SIG-M5 (cell line): ENCODE measurements around the gene GTF2IRD1.

ENCODE experiments used
- DNase-seq: peaks from one replicate; lab custom pipeline; 2025; lab: John Stamatoyannopoulos, UW

Gene GTF2IRD1

DNA sequence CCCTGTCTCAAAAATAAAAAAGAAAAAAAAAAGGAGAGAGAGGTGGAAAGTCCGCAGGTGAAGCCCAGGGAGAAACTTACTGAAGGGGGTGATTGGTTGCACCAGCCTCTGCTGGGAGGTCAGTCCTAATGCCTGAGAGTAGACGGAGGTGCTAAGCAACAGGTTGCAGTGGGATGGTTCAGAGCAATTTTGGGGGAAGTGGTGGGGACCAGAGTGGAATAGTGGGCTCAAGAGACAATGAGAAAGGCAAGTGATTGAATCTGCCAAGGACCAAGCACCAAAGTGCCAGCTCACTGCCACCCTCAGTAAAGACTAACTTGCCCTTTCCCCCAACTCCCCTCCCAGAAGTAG is 113.6 kb downstream of the GTF2IRD1 start:
- DNase-seq = no peak

DNA sequence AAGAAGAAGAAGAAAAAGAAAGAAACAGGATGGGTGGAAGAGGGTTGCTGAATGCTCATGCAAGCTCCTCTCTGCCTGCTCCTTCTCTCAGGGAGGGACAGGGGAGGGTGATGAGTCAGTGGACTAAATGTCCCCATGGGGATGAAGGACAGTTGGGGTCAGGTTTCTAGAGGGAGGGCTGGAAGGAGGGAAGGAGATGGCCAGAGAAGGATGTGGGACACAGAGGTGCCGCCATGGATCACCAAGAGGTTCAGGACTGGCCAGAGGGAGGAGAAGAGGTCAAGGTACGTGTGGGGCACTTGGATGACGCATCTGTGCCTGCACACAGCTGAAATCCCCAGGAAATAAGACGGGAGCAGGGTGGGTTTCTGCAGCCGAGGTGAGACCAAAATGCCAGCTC is 115.0 kb downstream of the GTF2IRD1 start:
- DNase-seq = no peak

DNA sequence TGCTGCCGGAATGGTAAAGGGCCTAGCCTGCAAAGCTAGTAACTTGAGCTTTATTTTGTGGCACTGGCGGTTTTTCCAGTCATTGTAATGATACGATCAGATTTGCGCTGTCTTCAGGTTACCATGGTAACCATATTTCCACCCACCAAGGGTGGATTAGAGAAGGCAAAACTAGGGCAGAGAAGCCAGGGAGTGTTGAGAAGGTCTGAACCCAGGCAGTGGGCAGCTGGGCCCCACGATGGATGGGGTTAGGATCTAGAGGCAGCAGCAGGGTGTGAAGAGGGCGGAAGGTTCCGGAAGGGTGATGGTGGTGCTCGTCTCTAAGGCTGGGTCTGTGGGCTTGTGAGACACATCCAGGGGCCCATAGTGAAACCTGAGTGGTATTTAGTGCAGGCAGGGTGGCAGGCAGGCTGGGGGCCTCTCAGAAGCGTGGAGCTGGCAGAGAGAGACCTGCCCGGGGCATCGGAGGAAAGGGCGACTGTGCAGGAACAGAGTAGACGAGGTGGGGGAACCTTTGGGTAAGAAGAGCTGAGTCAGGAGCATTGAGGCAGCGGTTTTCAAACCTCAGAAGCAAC is 115.9 kb downstream of the GTF2IRD1 start:
- no peak for DNase-seq

DNA sequence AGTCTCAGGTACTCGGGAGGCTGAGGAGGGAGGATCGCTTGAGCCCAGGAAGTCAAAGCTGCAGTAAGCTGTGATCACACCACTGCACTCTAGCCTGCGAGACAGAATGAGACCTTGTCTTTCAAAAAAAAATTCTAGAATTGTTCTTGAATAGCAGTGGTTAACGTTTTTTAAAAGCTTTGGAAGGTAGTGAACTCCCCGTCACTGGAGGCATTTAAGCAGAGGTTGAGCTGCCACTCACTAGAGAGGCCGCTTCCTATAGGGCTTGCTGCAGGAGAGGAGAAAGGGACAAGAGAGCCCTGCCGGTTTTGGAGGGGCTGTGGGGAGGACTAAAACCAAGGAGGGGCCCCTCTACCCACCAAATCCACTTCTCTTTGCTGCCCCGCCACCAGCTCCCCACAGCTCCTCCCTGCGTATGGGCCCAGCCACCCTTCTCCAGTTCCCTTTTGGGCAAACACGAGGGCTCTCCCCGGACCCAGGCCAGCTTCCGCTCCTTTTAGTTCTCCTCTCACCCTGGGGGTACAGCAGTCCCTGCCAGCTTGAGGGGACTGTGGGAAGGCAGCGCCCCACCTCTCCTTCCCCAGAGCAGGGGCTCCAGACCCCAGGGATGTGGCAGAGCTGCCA is 116.9 kb downstream of the GTF2IRD1 start:
- DNase-seq = no peak

DNA sequence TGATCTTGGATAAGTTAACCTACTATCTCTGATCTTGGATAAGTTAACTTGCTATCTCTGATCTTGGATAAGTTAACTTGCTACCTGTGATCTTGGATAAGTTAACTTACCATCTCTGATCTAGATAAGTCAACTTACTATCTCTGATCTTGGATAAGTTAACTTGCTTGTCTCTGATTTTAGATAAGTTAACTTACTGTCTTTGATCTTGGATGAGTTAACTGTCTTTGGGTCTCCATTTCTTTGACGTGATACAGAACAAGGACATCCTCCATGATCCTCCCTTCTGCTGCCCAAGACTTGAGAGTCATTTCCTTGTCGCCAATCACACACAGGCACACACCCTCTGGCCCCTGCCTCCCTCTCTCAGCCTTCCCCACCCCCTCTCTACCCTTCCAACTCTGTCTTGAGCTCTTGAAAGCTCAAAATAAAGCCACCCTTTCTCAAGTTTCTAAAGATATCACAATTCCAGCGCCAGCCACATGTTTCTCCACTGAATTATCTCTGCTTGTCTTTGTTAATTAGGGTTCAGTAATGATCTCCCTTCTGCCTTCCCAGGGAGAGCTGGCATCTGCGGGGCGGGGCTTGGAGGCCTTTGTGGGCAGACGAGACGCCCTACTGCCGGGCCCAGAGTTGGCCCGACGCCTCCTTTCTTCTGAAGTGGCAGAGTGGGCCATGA is 118.7 kb downstream of the GTF2IRD1 start:
- DNase-seq = no peak

DNA sequence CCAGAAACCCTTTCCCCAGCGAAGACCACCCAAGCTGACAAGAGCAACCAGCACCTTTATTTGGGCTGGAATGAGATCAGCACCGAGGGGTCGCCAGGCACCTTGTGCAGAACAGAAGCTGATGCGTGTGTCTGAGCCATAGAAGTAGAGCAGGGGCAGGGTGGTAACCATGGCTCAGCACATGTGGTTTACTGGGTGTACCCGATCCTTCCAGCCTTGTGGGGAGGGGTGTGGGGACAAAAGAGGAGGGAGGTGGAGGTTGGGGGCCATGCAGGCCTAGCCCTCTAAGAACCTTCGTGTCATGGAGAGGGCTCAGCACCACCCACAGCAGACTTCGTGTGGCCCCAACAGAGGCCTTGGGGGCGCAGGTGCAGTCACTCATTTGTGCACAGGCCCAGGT is 119.8 kb downstream of the GTF2IRD1 start:
- DNase-seq = no peak

- DNase-seq = no peak
Measured at GRCh38 chr7:74575083-74575784, 121.5 kb downstream of the GTF2IRD1 start.

GRCh38 chr7:74575811-74576210 is 122.1 kb downstream of the GTF2IRD1 start:
- DNase-seq = no peak

DNA sequence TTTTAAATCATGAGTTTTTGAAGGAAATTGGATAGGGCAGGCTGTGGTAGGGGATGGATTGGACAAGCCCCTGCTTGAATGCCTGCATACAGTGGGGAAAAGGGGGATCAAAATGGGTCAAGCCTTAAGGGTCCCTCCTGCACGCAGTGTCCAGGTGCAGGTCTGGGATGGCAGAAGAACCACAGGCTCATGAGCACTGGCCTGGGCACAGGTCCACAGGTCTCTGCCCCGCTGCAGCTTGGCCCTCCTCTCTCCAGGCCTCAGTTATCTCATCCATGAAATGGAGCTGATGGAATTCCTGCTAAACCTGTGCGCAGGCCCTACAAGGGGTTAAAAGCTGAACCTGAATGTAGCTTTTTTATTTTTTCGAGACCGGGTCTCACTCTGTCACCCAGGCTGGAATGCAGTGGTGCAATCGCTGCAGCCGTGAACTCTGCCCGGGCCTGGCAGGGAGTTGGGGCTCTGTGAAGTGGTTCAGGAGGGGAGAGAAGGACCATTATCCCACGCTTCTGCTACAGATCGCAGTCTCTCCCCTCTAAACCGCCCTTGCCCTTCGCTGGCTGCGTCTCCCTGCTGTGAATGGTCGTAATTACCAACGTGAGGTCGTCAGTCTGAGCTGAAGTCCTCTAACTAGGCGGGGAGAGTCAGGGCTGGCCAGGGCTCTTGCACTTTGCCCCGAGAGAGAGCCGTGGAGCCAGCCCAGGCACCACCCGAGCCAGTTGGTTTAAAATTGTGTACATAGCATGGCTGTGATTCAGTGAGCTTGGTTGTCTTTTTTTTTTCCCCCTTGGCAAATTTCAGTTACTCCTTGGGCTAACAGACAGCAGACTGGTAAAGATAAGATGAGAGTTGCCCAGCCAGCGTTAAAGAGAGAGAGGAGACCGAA is 126.3 kb downstream of the GTF2IRD1 start:
- DNase-seq = no peak

DNA sequence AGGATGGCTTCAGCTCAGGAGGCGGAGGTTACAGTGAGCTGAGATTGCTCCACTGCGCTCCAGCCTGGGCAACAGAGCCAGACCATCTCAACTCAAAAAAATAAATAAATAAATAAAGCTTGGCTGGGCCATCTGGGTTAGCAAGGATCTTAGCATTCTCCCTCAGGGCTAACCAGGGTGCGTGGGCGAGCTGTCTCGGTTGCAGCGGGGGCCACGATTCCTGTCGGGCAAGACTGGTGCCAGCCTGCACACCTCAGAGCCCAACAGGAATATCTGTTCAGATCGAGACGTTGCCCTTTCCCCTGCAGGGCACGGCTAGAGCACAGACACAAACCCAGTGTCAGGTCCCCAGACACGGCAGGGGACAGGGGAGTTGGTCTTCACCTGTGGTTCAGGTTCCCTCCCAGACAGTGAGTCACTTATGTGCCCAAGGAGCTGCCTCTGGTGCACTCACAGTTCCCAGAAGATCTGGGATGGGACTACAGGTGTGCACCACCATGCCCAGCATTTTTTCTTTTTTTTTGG is 128.3 kb downstream of the GTF2IRD1 start:
- DNase-seq = no peak

DNA sequence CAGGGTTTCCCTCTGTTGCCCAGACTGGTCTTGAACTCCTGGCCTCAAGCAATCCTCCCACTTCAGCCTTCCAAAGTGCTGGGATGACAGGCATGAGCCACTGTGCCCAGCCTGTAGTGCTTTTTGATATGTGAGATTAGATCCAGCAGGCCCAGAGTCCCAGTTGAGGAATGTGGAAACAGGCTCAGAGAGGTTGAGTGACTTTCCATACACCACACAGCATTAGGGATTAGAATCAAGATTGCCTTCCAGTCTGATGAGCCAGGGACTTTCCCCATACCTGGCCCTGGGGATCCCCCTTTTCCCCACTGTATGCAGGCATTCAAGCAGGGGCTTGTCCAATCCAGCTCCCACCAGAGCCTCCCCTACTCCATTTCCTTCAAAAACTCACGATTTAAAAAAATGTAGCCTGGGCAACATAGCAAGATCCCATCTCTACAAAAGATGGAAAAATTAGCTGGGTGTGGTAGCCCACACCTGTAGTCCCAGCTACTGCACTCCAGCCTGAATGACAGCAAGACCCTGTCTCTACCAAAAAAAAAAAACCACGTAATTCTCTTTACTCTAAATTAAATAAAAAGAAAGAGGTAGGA is 128.8 kb downstream of the GTF2IRD1 start:
- no peak for DNase-seq

GRCh38 chr7:74583630-74584029 is 129.9 kb downstream of the GTF2IRD1 start:
- DNase-seq = no peak

- no peak for DNase-seq
Measured at GRCh38 chr7:74584160-74584954, 130.7 kb downstream of the GTF2IRD1 start.

DNA sequence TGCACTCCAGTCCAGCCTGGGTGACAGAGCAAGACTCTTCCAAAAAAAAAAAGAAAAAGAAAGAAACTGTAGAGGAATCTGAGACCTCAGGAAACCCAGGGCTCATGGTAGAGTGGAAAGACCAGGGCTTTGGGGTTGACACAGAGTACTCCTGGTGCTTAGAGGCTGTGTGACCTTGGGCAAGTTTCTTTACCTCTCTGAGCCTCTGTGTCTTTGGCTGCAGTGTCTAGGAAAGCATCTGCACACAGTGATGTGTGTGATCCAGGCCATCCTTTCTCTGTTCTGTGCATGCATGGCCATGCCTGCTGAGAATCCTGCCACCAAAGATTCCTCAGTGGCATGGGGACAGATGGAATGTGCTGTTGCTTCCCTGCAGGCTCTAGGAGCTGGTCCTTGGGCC is 132.1 kb downstream of the GTF2IRD1 start:
- DNase-seq = no peak

- no peak for DNase-seq
Measured at GRCh38 chr7:74586258-74587175, 132.8 kb downstream of the GTF2IRD1 start.

- no peak for DNase-seq
Measured at GRCh38 chr7:74587435-74588126, 133.9 kb downstream of the GTF2IRD1 start.

DNA sequence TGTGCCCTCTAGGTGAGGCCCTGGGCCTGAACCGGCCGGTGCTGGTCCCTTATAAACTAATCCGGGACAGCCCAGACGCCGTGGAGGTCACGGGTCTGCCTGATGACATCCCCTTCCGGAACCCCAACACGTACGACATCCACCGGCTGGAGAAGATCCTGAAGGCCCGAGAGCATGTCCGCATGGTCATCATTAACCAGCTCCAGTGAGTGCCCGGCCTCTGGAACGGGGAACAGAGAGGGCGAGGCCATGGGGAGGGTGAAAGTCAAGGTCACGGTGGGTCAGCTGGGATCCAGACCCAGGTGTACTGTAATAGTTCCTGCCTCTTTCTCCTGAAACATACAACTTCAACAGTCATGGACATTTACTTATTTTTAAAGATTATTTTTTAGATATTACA is 137.1 kb downstream of the GTF2IRD1 start:
- no peak for DNase-seq

- no peak for DNase-seq
Measured at GRCh38 chr7:74598558-74598957, 144.9 kb downstream of the GTF2IRD1 start.

GRCh38 chr7:74599244-74599643 is 145.5 kb downstream of the GTF2IRD1 start:
- no peak for DNase-seq
